ENCODE results near the gene CPZ.

CPZ gene

DNA sequence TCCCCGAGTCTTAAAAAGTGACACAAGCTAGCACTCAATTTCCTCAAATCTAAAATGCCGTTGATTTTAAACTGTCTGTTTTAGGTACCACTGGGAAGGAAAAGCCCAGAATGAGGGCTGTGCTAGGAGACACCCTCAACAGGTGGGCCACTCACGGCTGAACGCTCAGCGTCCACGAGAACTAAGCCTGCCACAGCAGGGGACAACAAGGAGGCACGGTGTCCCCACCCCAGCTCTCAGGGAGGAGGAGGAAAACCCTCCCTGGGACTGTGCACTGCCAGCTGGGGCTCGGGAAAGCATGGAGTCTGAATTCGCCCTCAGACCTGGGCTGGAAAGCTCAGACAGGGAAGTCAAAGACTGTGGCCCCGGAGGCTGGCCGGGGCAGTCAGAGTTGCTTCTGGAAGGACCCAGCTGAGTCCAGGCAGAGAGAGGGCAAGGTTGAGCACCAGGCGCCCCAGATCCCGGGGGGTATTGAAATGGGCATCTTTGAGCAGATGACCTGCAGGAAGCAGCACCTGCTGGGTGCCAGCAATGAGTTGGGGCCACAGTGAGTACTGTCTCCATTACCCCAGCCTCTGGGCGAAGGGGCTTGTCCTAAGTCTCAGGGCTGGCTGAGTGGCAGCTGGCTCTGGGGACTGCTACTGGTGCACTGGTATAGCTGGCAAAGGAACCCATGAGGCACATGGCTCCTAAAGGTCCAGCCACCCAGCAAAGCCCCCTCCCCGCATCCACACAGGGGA is 769 bp upstream of the CPZ start:
- Histone ChIP-seq H3K4me2 (ENCODE audit: low read length) (no peak overlapping the region), H2AK5ac (ENCODE audit: low read length) (no peak overlapping the region), H3K4me3 (ENCODE audit: low read length) (no peak overlapping the region), H2BK15ac (replicated peaks; ENCODE audit: low read depth) (no peak overlapping the region), H3K27me3 (ENCODE audit: insufficient read depth, low read length, poor library complexity) (no peaks in the 10 kb centered on the region), H3K27ac (ENCODE audit: low read depth, low read length) (no peak overlapping the region), H3K4ac (ENCODE audit: low read depth, low read length) (no peak overlapping the region), H3K79me1 (ENCODE audit: low read length) (peaks cover 2% of the 10 kb centered on the region), H3K23ac (ENCODE audit: low read length) (no peak overlapping the region), H4K5ac (ENCODE audit: low read length) (no peak overlapping the region), H2BK120ac (ENCODE audit: low read depth, low read length) (no peak overlapping the region), H3K9ac (ENCODE audit: low read length) (peak overlapping the region; percentile 16), H3K4me1 (ENCODE audit: control insufficient read depth, low read depth, low read length) (peaks cover 8% of the 10 kb centered on the region), H4K8ac (ENCODE audit: low read depth, low read length) (no peak overlapping the region), H3K18ac (ENCODE audit: low read length) (no peak overlapping the region), H2BK5ac (ENCODE audit: low read length) (no peak overlapping the region), H3K36me3 (ENCODE audit: control insufficient read depth, insufficient read depth, low read length) (no peaks in the 10 kb centered on the region), H3K56ac (ENCODE audit: low read length) (peak overlapping the region; percentile 90), H3K79me2 (ENCODE audit: control insufficient read depth, insufficient read depth, low read length) (peaks cover 20% of the 10 kb centered on the region)
- DNase-seq = no peak
- WGBS (ENCODE audit: extremely low coverage, insufficient coverage, low lambda C conversion rate) = no CpG with 5 or more reads among the region's 15 CpGs

DNA sequence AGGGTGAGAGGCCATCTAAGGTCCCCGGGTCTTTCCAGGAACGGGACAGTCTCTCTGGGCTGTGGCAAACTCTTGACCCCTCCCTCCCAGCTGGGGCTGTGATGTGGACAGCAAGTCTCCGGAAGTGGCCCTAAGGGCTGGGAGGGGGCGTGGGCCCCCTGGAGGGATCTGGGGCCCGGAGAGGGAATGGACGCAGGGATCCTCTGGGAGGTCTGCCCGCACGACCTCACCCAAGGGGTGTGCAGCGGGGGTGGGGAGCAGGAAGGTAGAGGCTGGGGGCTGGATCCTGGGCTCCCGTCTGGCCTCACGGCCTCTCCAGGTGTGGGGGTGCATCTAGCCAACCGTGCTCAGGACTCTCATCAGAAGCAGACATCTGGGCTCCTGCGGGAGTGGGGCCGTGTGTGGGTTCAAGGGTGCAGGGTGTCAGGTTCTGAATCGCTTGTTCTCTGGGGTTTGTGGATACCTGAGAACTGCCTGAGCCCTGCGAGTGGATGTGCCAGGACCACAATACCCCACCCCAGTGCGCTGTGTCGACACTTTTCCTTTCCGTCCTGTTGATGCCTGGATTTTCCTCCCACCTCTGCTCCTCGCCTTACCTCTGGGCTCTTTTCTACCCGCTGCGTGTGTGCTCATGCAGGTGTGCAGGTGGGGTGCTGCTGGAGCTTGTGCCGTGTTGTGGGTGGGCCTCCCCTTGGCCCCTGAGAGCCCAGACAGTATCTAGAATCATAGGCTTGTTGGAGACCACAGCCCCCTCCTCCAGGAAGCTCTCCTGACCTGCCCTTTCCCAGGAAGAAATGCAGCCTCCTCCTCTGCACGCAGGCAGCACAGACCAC is 915 bp downstream of the CPZ start:
- peaks cover 23% of the 10 kb centered on the region for H3K79me2 ChIP-seq (ENCODE audit: control insufficient read depth, insufficient read depth, low read length)
- H2AK5ac ChIP-seq (ENCODE audit: low read length) = no peak overlapping the region
- H2BK15ac ChIP-seq (replicated peaks; ENCODE audit: low read depth) = no peak overlapping the region
- H3K36me3 ChIP-seq (ENCODE audit: control insufficient read depth, insufficient read depth, low read length) = no peaks in the 10 kb centered on the region
- H2BK5ac ChIP-seq (ENCODE audit: low read length) = no peak overlapping the region
- H3K79me1 ChIP-seq (ENCODE audit: low read length) = peaks cover 3% of the 10 kb centered on the region
- DNase-seq = peak; percentile 36
- H3K9ac ChIP-seq (ENCODE audit: low read length) = peak overlapping the region; percentile 85
- no peak overlapping the region for H2BK120ac ChIP-seq (ENCODE audit: low read depth, low read length)
- peak overlapping the region; percentile 41 for H3K18ac ChIP-seq (ENCODE audit: low read length)
- no peak overlapping the region for H4K5ac ChIP-seq (ENCODE audit: low read length)
- H3K27ac ChIP-seq (ENCODE audit: low read depth, low read length) = peak overlapping the region; percentile 39
- H3K27me3 ChIP-seq (ENCODE audit: insufficient read depth, low read length, poor library complexity) = no peaks in the 10 kb centered on the region
- peak overlapping the region; percentile 44 for H3K4ac ChIP-seq (ENCODE audit: low read depth, low read length)
- H3K4me1 ChIP-seq (ENCODE audit: control insufficient read depth, low read depth, low read length) = peaks cover 8% of the 10 kb centered on the region
- H3K4me2 ChIP-seq (ENCODE audit: low read length) = peak overlapping the region; percentile 83
- no CpG with 5 or more reads among the region's 24 CpGs for WGBS (ENCODE audit: extremely low coverage, insufficient coverage, low lambda C conversion rate)
- H3K23ac ChIP-seq (ENCODE audit: low read length) = peak overlapping the region; percentile 97
- H3K4me3 ChIP-seq (ENCODE audit: low read length) = peak overlapping the region; percentile 66
- peak overlapping the region; percentile 90 for H3K56ac ChIP-seq (ENCODE audit: low read length)
- no peak overlapping the region for H4K8ac ChIP-seq (ENCODE audit: low read depth, low read length)

DNA sequence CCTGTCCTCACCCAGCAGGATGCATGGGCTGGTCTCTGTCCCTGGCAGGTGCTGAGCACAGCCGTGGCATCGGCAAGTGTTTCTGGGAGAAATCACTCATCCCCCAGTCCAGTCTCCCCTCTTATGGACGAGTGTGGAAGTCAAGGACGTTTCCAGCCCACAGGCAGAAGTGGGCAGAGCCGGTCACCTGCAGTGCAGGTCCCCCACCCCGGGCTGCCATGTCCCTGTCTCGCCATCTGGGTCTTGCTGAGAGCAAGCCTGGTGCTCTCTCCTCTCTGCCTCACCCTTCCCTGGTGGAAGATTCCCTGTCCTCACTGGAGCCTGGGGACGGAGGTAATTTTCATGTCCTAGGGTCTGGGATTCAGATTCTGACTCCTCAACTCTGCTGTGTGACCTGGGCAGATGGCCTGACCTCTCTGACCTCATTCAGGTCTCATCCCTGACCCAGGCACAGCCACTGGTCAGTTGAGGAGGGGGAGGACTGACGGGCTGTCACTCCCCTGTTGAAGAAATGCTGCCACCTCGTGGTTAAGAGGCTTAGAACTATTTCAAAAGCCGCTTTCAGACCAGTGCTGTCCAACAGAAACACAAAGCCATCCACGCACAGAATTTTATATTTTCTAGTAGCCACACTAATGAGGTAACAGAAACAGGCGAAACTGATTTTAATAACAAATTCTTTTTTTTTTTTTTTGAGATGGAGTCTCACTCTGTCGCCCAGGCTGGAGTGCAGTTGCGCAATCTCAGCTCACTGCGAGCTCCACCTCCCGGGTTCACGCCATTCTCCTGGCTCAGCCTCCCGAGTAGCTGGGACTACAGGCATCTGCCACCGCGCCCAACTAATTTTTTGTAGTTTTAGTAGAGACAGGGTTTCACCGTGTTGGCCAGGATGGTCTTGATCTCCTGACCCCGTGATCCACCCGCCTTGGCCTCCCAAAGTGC is 1.8 kb downstream of the CPZ start:
- no peak overlapping the region for H3K4me3 ChIP-seq (ENCODE audit: low read length)
- peaks cover 8% of the 10 kb centered on the region for H3K4me1 ChIP-seq (ENCODE audit: control insufficient read depth, low read depth, low read length)
- peak; percentile 90 for DNase-seq
- peak overlapping the region; percentile 85 for H3K9ac ChIP-seq (ENCODE audit: low read length)
- H3K36me3 ChIP-seq (ENCODE audit: control insufficient read depth, insufficient read depth, low read length) = no peaks in the 10 kb centered on the region
- H2AK5ac ChIP-seq (ENCODE audit: low read length) = no peak overlapping the region
- no peak overlapping the region for H3K18ac ChIP-seq (ENCODE audit: low read length)
- no peaks in the 10 kb centered on the region for H3K27me3 ChIP-seq (ENCODE audit: insufficient read depth, low read length, poor library complexity)
- H3K56ac ChIP-seq (ENCODE audit: low read length) = peak overlapping the region; percentile 73
- no peak overlapping the region for H2BK120ac ChIP-seq (ENCODE audit: low read depth, low read length)
- H4K5ac ChIP-seq (ENCODE audit: low read length) = no peak overlapping the region
- H3K23ac ChIP-seq (ENCODE audit: low read length) = no peak overlapping the region
- H2BK5ac ChIP-seq (ENCODE audit: low read length) = no peak overlapping the region
- peaks cover 3% of the 10 kb centered on the region for H3K79me1 ChIP-seq (ENCODE audit: low read length)
- H3K27ac ChIP-seq (ENCODE audit: low read depth, low read length) = no peak overlapping the region
- no peak overlapping the region for H4K8ac ChIP-seq (ENCODE audit: low read depth, low read length)
- peak overlapping the region; percentile 83 for H3K4me2 ChIP-seq (ENCODE audit: low read length)
- no peak overlapping the region for H2BK15ac ChIP-seq (replicated peaks; ENCODE audit: low read depth)
- H3K4ac ChIP-seq (ENCODE audit: low read depth, low read length) = no peak overlapping the region
- H3K79me2 ChIP-seq (ENCODE audit: control insufficient read depth, insufficient read depth, low read length) = peaks cover 23% of the 10 kb centered on the region
- no CpG with 5 or more reads among the region's 24 CpGs for WGBS (ENCODE audit: extremely low coverage, insufficient coverage, low lambda C conversion rate)

DNA sequence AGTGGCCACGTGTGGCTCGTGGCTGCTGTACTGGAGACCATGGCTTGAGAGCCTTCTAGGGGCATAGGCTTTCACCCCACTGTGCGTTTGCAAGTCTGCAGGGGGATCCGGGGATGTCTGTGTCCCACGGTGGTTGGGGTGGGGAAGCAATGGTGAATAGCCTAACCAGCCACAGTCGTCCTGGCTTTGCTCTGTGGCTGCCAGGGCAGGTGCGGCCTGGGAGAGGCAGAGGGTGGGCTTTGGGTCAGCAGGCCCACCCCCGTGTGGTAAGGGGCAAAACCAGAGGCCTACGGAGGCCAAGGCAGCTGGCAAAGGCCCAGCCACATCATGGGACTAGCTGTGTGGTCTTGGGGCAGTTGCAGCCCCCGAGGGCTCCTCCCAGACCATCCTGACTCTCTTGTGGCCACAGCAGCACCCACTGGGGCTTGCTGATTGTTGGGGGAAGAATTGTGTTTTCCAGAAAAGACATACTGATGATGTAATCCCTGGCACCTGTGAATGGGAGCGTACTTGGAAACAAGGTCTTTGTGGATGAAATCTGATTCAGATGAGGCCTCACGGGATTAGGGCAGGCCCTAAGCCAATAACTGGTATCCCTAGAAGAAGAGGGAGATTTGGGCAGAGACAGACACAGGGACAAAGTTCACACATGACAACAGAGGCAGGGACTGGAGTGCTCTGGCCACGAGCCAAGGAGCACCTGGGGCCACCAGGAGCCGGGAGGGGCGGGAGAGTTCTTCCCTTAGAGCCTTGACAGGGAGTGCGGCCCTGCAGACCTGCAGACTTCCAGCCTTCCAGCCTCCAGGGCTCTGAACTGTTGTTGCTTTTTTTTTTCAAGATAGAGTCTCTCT is 2.9 kb downstream of the CPZ start:
- no peak overlapping the region for H4K8ac ChIP-seq (ENCODE audit: low read depth, low read length)
- peaks cover 23% of the 10 kb centered on the region for H3K79me2 ChIP-seq (ENCODE audit: control insufficient read depth, insufficient read depth, low read length)
- H2BK120ac ChIP-seq (ENCODE audit: low read depth, low read length) = no peak overlapping the region
- no peak overlapping the region for H3K18ac ChIP-seq (ENCODE audit: low read length)
- no peak overlapping the region for H2AK5ac ChIP-seq (ENCODE audit: low read length)
- H3K4me2 ChIP-seq (ENCODE audit: low read length) = no peak overlapping the region
- H3K27ac ChIP-seq (ENCODE audit: low read depth, low read length) = no peak overlapping the region
- no peaks in the 10 kb centered on the region for H3K36me3 ChIP-seq (ENCODE audit: control insufficient read depth, insufficient read depth, low read length)
- no peak overlapping the region for H3K4ac ChIP-seq (ENCODE audit: low read depth, low read length)
- H3K23ac ChIP-seq (ENCODE audit: low read length) = no peak overlapping the region
- H2BK15ac ChIP-seq (replicated peaks; ENCODE audit: low read depth) = no peak overlapping the region
- H3K9ac ChIP-seq (ENCODE audit: low read length) = no peak overlapping the region
- no peak overlapping the region for H2BK5ac ChIP-seq (ENCODE audit: low read length)
- H4K5ac ChIP-seq (ENCODE audit: low read length) = no peak overlapping the region
- peaks cover 8% of the 10 kb centered on the region for H3K4me1 ChIP-seq (ENCODE audit: control insufficient read depth, low read depth, low read length)
- H3K4me3 ChIP-seq (ENCODE audit: low read length) = no peak overlapping the region
- H3K79me1 ChIP-seq (ENCODE audit: low read length) = peaks cover 3% of the 10 kb centered on the region
- H3K27me3 ChIP-seq (ENCODE audit: insufficient read depth, low read length, poor library complexity) = no peaks in the 10 kb centered on the region
- WGBS (ENCODE audit: extremely low coverage, insufficient coverage, low lambda C conversion rate) = no CpG with 5 or more reads among the region's 16 CpGs
- H3K56ac ChIP-seq (ENCODE audit: low read length) = peak overlapping the region; percentile 34
- DNase-seq = no peak

DNA sequence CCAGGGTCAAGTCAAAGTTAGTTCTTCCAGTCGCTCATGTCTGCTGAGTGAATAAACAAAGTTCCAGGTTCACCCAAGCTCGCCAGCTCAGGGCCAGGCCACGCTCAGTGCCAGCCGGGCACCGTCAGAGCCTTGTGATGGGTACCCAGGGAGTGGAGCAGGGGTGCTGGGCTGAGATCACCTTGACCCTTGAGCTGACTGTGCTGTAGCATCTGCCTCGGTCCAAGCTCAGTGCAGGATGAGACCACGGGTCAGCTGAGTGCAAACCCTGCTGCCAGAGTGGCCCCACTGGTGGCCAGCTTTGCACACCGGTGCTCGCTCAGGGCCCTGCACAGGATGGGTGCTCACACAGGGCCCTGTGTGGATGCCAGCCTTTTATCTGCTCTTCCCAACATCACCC is 4.3 kb downstream of the CPZ start:
- Histone ChIP-seq H3K18ac (ENCODE audit: low read length) (no peak overlapping the region), H3K23ac (ENCODE audit: low read length) (no peak overlapping the region), H2BK120ac (ENCODE audit: low read depth, low read length) (no peak overlapping the region), H3K4me3 (ENCODE audit: low read length) (no peak overlapping the region), H3K4me1 (ENCODE audit: control insufficient read depth, low read depth, low read length) (peaks cover 8% of the 10 kb centered on the region), H3K36me3 (ENCODE audit: control insufficient read depth, insufficient read depth, low read length) (peaks cover 4% of the 10 kb centered on the region), H3K27ac (ENCODE audit: low read depth, low read length) (no peak overlapping the region), H3K27me3 (ENCODE audit: insufficient read depth, low read length, poor library complexity) (no peaks in the 10 kb centered on the region), H2AK5ac (ENCODE audit: low read length) (no peak overlapping the region), H3K4me2 (ENCODE audit: low read length) (no peak overlapping the region), H3K79me2 (ENCODE audit: control insufficient read depth, insufficient read depth, low read length) (peaks cover 23% of the 10 kb centered on the region), H3K79me1 (ENCODE audit: low read length) (peaks cover 3% of the 10 kb centered on the region), H2BK5ac (ENCODE audit: low read length) (no peak overlapping the region), H4K5ac (ENCODE audit: low read length) (no peak overlapping the region), H3K9ac (ENCODE audit: low read length) (no peak overlapping the region), H4K8ac (ENCODE audit: low read depth, low read length) (no peak overlapping the region), H2BK15ac (replicated peaks; ENCODE audit: low read depth) (no peak overlapping the region), H3K56ac (ENCODE audit: low read length) (no peak overlapping the region), H3K4ac (ENCODE audit: low read depth, low read length) (no peak overlapping the region)
- DNase-seq = no peak
- WGBS (ENCODE audit: extremely low coverage, insufficient coverage, low lambda C conversion rate) = no CpG with 5 or more reads among the region's 9 CpGs
